LNCAP (cell line): ENCODE data around the gene TMEM184B.

Experiments
- CTCF ChIP-seq: fragments of 450-650 bp; IDR thresholded peaks from 2 replicates; pipeline ENCODE4 v1.5.1; 2017; ENCODE audit warnings: mild to moderate bottlenecking

TMEM184B gene

GRCh38 chr22:38295339-38295738 is 22.5 kb upstream of the TMEM184B start:
- TF ChIP-seq CTCF: no peak

- TF ChIP-seq CTCF: no peak
These were observed 21.4 kb upstream of the TMEM184B start for GRCh38 chr22:38294193-38294592.

- TF ChIP-seq CTCF: no peak
These were observed 19.9 kb upstream of the TMEM184B start for GRCh38 chr22:38292694-38293093.

- TF ChIP-seq CTCF: no peak
These were observed 18.5 kb upstream of the TMEM184B start for GRCh38 chr22:38291201-38291777.

GRCh38 chr22:38290347-38290746 is 17.5 kb upstream of the TMEM184B start:
- no peak for TF ChIP-seq CTCF

- no peak for TF ChIP-seq CTCF
These were observed 16.8 kb upstream of the TMEM184B start for GRCh38 chr22:38289583-38290082.

- TF ChIP-seq CTCF: no peak
These were observed 14.3 kb upstream of the TMEM184B start for GRCh38 chr22:38286915-38287669.
